ENCODE data around the gene NRIP1.

DNA sequence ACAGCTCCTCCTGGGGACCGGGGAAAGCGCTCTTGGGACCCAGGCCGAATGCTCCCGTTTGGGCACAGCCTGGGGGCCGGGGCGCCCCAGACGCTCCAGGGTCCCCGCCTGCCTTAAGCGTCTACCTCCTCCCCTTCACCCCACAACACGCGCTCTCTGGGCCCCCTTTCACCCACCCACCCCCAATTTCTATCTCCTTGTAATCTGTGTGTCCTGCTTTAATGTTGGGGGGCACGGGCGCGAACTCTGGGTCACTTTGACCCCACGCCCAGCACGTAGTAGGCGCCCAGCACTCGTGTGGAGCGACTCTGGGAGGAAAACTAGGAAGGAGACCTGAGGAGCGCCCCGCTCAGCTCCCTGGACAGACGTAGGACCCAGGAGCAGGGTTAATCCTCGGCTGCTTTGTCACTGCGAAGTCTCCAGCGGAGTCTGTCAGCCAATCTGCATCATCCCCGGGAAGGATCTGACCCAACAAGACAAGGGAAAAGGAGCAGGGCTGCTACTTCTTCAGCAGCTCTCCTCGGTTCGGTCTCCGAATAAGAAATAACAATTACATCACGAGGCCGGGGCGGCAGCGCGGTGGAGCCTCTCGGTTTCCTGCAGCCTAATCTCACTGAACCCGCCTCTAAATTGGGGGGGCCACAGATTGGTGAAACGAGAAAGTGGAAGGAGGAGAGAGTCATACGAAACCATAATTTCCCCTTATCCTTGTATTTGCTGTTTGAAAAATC, 757 bp upstream of the NRIP1 start:
- TF ChIP-seq EP300 (IDR thresholded peaks at IDR 0.05; ENCODE audit: borderline replicate concordance) (no peak), TAF1 (IDR thresholded peaks at IDR 0.05; ENCODE audit: low read depth) (no peak), TEAD4 (IDR thresholded peaks at IDR 0.05) (no peak), CEBPB (IDR thresholded peaks at IDR 0.05) (no peak), ZBTB7A (IDR thresholded peaks at IDR 0.05; ENCODE audit: low read depth) (0 out of 2 replicates have a peak, but pooled peaks have one; percentile 68), CREB1 (IDR thresholded peaks at IDR 0.05; ENCODE audit: low read depth) (no peak), YY1 (IDR thresholded peaks at IDR 0.05; ENCODE audit: low read depth) (no peak), EGR1 (IDR thresholded peaks at IDR 0.05) (no peak), RAD21 (IDR thresholded peaks at IDR 0.05; ENCODE audit: low read depth) (no peak), NFIC (IDR thresholded peaks at IDR 0.05) (no peak), FOXM1 (IDR thresholded peaks at IDR 0.05; ENCODE audit: borderline replicate concordance, low read depth) (no peak)
- TF ChIP-seq, protein P1, sequence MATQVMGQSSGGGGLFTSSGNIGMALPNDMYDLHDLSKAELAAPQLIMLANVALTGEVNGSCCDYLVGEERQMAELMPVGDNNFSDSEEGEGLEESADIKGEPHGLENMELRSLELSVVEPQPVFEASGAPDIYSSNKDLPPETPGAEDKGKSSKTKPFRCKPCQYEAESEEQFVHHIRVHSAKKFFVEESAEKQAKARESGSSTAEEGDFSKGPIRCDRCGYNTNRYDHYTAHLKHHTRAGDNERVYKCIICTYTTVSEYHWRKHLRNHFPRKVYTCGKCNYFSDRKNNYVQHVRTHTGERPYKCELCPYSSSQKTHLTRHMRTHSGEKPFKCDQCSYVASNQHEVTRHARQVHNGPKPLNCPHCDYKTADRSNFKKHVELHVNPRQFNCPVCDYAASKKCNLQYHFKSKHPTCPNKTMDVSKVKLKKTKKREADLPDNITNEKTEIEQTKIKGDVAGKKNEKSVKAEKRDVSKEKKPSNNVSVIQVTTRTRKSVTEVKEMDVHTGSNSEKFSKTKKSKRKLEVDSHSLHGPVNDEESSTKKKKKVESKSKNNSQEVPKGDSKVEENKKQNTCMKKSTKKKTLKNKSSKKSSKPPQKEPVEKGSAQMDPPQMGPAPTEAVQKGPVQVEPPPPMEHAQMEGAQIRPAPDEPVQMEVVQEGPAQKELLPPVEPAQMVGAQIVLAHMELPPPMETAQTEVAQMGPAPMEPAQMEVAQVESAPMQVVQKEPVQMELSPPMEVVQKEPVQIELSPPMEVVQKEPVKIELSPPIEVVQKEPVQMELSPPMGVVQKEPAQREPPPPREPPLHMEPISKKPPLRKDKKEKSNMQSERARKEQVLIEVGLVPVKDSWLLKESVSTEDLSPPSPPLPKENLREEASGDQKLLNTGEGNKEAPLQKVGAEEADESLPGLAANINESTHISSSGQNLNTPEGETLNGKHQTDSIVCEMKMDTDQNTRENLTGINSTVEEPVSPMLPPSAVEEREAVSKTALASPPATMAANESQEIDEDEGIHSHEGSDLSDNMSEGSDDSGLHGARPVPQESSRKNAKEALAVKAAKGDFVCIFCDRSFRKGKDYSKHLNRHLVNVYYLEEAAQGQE (IDR thresholded peaks at IDR 0.05; ENCODE audit: low read depth): no peak
- TF ChIP-seq, protein P2, sequence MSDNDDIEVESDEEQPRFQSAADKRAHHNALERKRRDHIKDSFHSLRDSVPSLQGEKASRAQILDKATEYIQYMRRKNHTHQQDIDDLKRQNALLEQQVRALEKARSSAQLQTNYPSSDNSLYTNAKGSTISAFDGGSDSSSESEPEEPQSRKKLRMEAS (IDR thresholded peaks at IDR 0.05): no peak
- TF ChIP-seq, protein P3, sequence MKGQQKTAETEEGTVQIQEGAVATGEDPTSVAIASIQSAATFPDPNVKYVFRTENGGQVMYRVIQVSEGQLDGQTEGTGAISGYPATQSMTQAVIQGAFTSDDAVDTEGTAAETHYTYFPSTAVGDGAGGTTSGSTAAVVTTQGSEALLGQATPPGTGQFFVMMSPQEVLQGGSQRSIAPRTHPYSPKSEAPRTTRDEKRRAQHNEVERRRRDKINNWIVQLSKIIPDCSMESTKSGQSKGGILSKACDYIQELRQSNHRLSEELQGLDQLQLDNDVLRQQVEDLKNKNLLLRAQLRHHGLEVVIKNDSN (IDR thresholded peaks at IDR 0.05): no peak
